HCT116 (cell line): ENCODE results near the gene TJP3. TPM values are rescaled to one million over a fixed set of nuclear protein-coding genes. Genes with fewer than 3 reads are reported as not detected.

Experiments
- ATAC-seq: fragments of 200-7000 bp; cut with Tn5 transposase; 2 replicates; pipeline ENCODE4 v1.9.1; 2020; ENCODE audit warnings: mild to moderate bottlenecking, moderate library complexity
- BruUV-seq: library from RNA; stranded (reverse); fragments of 400-500 nt; replicated peaks from 2 replicates; lab custom pipeline; 2021; lab: Mats Ljungman, UMichigan
- CTCF ChIA-PET: fragments of 300-600 bp; sonication (Branson Sonifier 250); formaldehyde crosslinking; loops from one replicate; lab custom pipeline; 2021; ENCODE audit warnings: antibody characterized with exemption; lab: Charles Lee
- POLR2A ChIA-PET: fragments of 300-600, 350-600 bp; sonication (Branson Sonifier 250); formaldehyde crosslinking; loops from one replicate; lab custom pipeline; 2021; ENCODE audit warnings: antibody characterized with exemption; lab: Charles Lee
- RAD21 ChIA-PET, 2 experiments: fragments of 300-600 bp; sonication (Branson Sonifier 250); formaldehyde crosslinking; loops; one replicate each; lab custom pipeline; 2023; ENCODE audit warnings: low total read pairs in 2 of 2; ENCODE audit not compliant: uncharacterized antibody in 2 of 2, unreplicated experiment in 2 of 2, low non-redundant PET in 1 of 2; lab: Charles Lee
- DNase-seq: peaks from one replicate; pipeline ENCODE4 v3.0.0-alpha.2; 2010; ENCODE audit warnings: low read depth, low spot score
- H2AFZ ChIP-seq: fragments of 200-600 bp; shearing (Covaris generic), sonication (generic); 2 replicates; pipeline ENCODE4 v1.6.1; 2017; ENCODE audit warnings: low read depth, mixed run types, mixed read lengths, antibody characterized with exemption, low read length; ENCODE audit not compliant: poor library complexity, severe bottlenecking
- H3K27ac ChIP-seq: 2 replicates; pipeline ENCODE4 v1.5.1; 2012; ENCODE audit warnings: low read depth, low read length
- H3K27me3 ChIP-seq: fragments of 200-600 bp; sonication (generic); 2 replicates; pipeline ENCODE4 v1.6.1; 2016; ENCODE audit warnings: mixed run types, low read length, mixed read lengths; ENCODE audit not compliant: insufficient read depth
- H3K36me3 ChIP-seq, 2 experiments: fragments of 200-500 bp in 1 of 2; fragments of 200-600 bp in 1 of 2; sonication (Bioruptor generic) in 1 of 2; sonication (generic) in 1 of 2; 2 replicates each; pipeline versions ENCODE4 v1.5.1 to v1.6.1; 2014 to 2016; ENCODE audit warnings: low read length in 2 of 2, inconsistent platforms in 1 of 2, mixed read lengths in 1 of 2, mixed run types in 1 of 2; ENCODE audit not compliant: insufficient read depth in 2 of 2, control insufficient read depth in 1 of 2
- H3K4me1 ChIP-seq, 2 experiments: fragments of 200-600 bp in 1 of 2; sonication (generic) in 1 of 2; 2 replicates each; pipeline versions ENCODE4 v1.5.1 to v1.6.1; 2012 to 2017; ENCODE audit warnings: low read length in 2 of 2, inconsistent platforms in 1 of 2, mild to moderate bottlenecking in 1 of 2, mixed read lengths in 1 of 2, mixed run types in 1 of 2, moderate library complexity in 1 of 2; ENCODE audit not compliant: insufficient read depth in 2 of 2, control insufficient read depth in 1 of 2
- H3K4me2 ChIP-seq: fragments of 200-600 bp; sonication (generic); 2 replicates; pipeline ENCODE4 v1.6.1; 2017; ENCODE audit warnings: mixed run types, low read length, mixed read lengths
- H3K4me3 ChIP-seq, 2 experiments: fragments of 200-600 bp in 1 of 2; sonication (generic) in 1 of 2; replicated peaks in 1 of 2; 2 replicates each; pipeline ENCODE4 v1.5.1; 2011 to 2016; ENCODE audit warnings: low read length in 2 of 2, control low read depth in 1 of 2, low read depth in 1 of 2, mild to moderate bottlenecking in 1 of 2, mixed read lengths in 1 of 2, mixed run types in 1 of 2
- H3K79me2 ChIP-seq: fragments of 200-600 bp; sonication (generic); 2 replicates; pipeline ENCODE4 v1.6.1; 2017; ENCODE audit warnings: mild to moderate bottlenecking, mixed run types, low read length, moderate library complexity, mixed read lengths; ENCODE audit not compliant: insufficient read depth
- H3K9ac ChIP-seq: fragments of 200-600 bp; sonication (generic); 2 replicates; pipeline ENCODE4 v1.6.1; 2016; ENCODE audit warnings: low read length, mixed read lengths
- H3K9me2 ChIP-seq: fragments of 200-600 bp; sonication (generic), shearing (Covaris generic); 2 replicates; pipeline ENCODE4 v1.6.1; 2017; ENCODE audit warnings: mixed run types, mild to moderate bottlenecking, moderate library complexity; ENCODE audit not compliant: insufficient read depth
- H3K9me3 ChIP-seq, 2 experiments: fragments of 200-500 bp in 1 of 2; fragments of 200-600 bp in 1 of 2; sonication (Bioruptor generic) in 1 of 2; sonication (generic) in 1 of 2; 2 replicates each; pipeline ENCODE4 v1.6.1; 2014 to 2017; ENCODE audit warnings: low read length in 2 of 2, mixed read lengths in 2 of 2, inconsistent platforms in 1 of 2, low read depth in 1 of 2, mild to moderate bottlenecking in 1 of 2, mixed run types in 1 of 2, moderate library complexity in 1 of 2; ENCODE audit not compliant: control insufficient read depth in 1 of 2, insufficient read depth in 1 of 2
- H4K20me1 ChIP-seq: fragments of 200-600 bp; sonication (generic), shearing (Covaris generic); 2 replicates; pipeline ENCODE4 v1.6.1; 2017; ENCODE audit warnings: mixed run types, mild to moderate bottlenecking, moderate library complexity; ENCODE audit not compliant: insufficient read depth
- EGR1 ChIP-seq: IDR thresholded peaks from 2 replicates; pipeline ENCODE4 v1.6.1; 2012; ENCODE audit warnings: low read depth
- FOSL1 ChIP-seq: IDR thresholded peaks from 2 replicates; pipeline ENCODE4 v1.6.1; 2012; ENCODE audit warnings: low read depth
- MAX ChIP-seq: IDR thresholded peaks from 2 replicates; pipeline ENCODE4 v1.6.1; 2012
- SRF ChIP-seq: IDR thresholded peaks from 2 replicates; pipeline ENCODE4 v1.6.1; 2012; ENCODE audit warnings: low read depth
- TCF7L2 ChIP-seq: IDR thresholded peaks from 2 replicates; pipeline ENCODE4 v1.7.0; 2011; ENCODE audit warnings: borderline replicate concordance, inconsistent platforms; ENCODE audit not compliant: insufficient read depth, insufficient read length; ENCODE audit errors: extremely low read depth
- YY1 ChIP-seq: IDR thresholded peaks from 2 replicates; pipeline ENCODE4 v1.6.1; 2011; ENCODE audit warnings: low read length, low read depth, moderate library complexity, mild to moderate bottlenecking; ENCODE audit not compliant: insufficient replicate concordance; ENCODE audit errors: extremely low read depth
- ZFX ChIP-seq: fragments of 450-650 bp; IDR thresholded peaks from 2 replicates; pipeline ENCODE4 v1.6.1; 2017
- intact Hi-C: fragments of 100-400 bp; cut with micrococcal nuclease; formaldehyde crosslinking; loops from 2 replicates; pipeline ENCODE4 v1.10.0; 2022
- total RNA-seq: library from RNA; stranded (reverse); gene quantifications from one replicate; pipeline ENCODE4 v1.2.1, GENCODE V29; 2021; ENCODE audit not compliant: unreplicated experiment
- TF ChIP-seq, protein P1 (sequence below), 3 experiments: fragments of 200-600 bp in 1 of 3; sonication (generic) in 1 of 3; IDR thresholded peaks in 2 of 3; conservative IDR thresholded peaks in 1 of 3; 2 replicates each; pipeline ENCODE4 v1.5.1; 2012 to 2017; ENCODE audit warnings: low read depth in 2 of 3, low read length in 2 of 3, antibody characterized with exemption in 1 of 3, borderline replicate concordance in 1 of 3, control low read depth in 1 of 3, mild to moderate bottlenecking in 1 of 3, mixed read lengths in 1 of 3, mixed run types in 1 of 3, moderate library complexity in 1 of 3; ENCODE audit not compliant: insufficient read depth in 1 of 3
- TF ChIP-seq, protein P2 (sequence below): IDR thresholded peaks from 2 replicates; pipeline ENCODE4 v1.6.1; 2012

The TJP3 gene
- total RNA-seq, 1 experiment from 2014 or later: 69.6 TPM

GRCh38 chr19:3661284-3662238, 46.6 kb upstream of the TJP3 start (continued):
- TF ChIP-seq, protein P1, sequence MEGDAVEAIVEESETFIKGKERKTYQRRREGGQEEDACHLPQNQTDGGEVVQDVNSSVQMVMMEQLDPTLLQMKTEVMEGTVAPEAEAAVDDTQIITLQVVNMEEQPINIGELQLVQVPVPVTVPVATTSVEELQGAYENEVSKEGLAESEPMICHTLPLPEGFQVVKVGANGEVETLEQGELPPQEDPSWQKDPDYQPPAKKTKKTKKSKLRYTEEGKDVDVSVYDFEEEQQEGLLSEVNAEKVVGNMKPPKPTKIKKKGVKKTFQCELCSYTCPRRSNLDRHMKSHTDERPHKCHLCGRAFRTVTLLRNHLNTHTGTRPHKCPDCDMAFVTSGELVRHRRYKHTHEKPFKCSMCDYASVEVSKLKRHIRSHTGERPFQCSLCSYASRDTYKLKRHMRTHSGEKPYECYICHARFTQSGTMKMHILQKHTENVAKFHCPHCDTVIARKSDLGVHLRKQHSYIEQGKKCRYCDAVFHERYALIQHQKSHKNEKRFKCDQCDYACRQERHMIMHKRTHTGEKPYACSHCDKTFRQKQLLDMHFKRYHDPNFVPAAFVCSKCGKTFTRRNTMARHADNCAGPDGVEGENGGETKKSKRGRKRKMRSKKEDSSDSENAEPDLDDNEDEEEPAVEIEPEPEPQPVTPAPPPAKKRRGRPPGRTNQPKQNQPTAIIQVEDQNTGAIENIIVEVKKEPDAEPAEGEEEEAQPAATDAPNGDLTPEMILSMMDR (IDR thresholded peaks at IDR 0.05 in 2 of 3, conservative IDR thresholded peaks at IDR 0.05 in 1 of 3; ENCODE audit: borderline replicate concordance in 1 of 3, insufficient read depth in 1 of 3, low read depth in 2 of 3, low read length in 2 of 3): no peak
- TF ChIP-seq SRF (no peak), YY1 (no peak), EGR1 (no peak)

DNA sequence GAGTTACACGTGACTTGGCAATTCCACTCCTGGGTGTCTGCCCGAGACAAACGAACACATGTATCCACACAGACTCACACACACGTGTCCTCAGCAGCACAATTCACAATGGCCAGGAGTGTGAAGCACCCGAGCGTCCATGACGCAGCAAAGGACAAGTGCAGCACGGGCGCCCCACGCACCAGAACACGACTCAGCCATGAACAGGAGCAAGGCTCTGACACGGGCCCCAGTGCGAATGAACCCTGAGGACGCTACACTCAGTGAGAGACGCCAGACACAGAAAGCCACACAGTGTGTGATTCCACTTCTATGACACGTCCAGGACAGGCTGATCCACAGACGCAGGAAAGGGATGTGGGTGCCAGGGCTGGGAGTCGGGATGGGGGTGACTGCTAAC, 44.3 kb upstream of the TJP3 start:
- DNase-seq: no peak
- Histone ChIP-seq H3K79me2 (no peaks in the 10 kb centered on the region), H4K20me1 (no peaks in the 10 kb centered on the region), H2AFZ (no peak overlapping the region), H3K9ac (no peak overlapping the region), H3K4me2 (no peak overlapping the region), H3K27ac (no peak overlapping the region), H3K27me3 (no peaks in the 10 kb centered on the region), H3K4me1 (peaks cover 0 to 8% of the 10 kb centered on the region in 2 experiments; a peak in 1 of 4 replicates), H3K36me3 (peaks cover 9% of the 10 kb centered on the region in 2 experiments; a peak in 3 of 4 replicates), H3K4me3 (no peak overlapping the region), H3K9me2 (no peaks in the 10 kb centered on the region), H3K9me3 (no peaks in the 10 kb centered on the region)
- BruUV-seq: no TSS peak
- TF ChIP-seq TCF7L2 (no peak), YY1 (no peak), FOSL1 (no peak), SRF (no peak), ZFX (no peak), MAX (no peak)
- TF ChIP-seq, protein P1 (IDR thresholded peaks at IDR 0.05 in 2 of 3, conservative IDR thresholded peaks at IDR 0.05 in 1 of 3; ENCODE audit: borderline replicate concordance in 1 of 3, insufficient read depth in 1 of 3, low read depth in 2 of 3, low read length in 2 of 3): no peak
- TF ChIP-seq, protein P2, sequence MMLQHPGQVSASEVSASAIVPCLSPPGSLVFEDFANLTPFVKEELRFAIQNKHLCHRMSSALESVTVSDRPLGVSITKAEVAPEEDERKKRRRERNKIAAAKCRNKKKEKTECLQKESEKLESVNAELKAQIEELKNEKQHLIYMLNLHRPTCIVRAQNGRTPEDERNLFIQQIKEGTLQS: no peak
- intact Hi-C loops: no loop called here
- ChIA-PET RAD21 (no interaction called here), CTCF (no interaction called here), POLR2A (no interaction called here)
- no peak for ATAC-seq
